AG09309 (cell line): Measurements from ENCODE around the gene CREB5.

Source experiments
- DNase-seq: peaks from one replicate; pipeline ENCODE4 v3.0.0-alpha.2; 2010; ENCODE audit warnings: low read depth
- H3K4me3 ChIP-seq: 2 replicates; pipeline ENCODE4 v1.5.1; 2011; ENCODE audit warnings: mild to moderate bottlenecking, low read depth, low read length, moderate library complexity; ENCODE audit not compliant: control insufficient read depth
- CTCF ChIP-seq: IDR thresholded peaks from 2 replicates; pipeline ENCODE4 v1.5.1; 2011; ENCODE audit warnings: mild to moderate bottlenecking, low read depth, low read length, inconsistent platforms; ENCODE audit not compliant: insufficient read depth, control insufficient read depth; ENCODE audit errors: missing control alignments

CREB5 gene

GRCh38 chr7:28405662-28406061, 6.7 kb upstream of the CREB5 start:
- peak; percentile 94 for DNase-seq
- no peak for TF ChIP-seq CTCF
- no peak overlapping the region for H3K4me3 ChIP-seq

GRCh38 chr7:28406192-28406591, 6.1 kb upstream of the CREB5 start:
- DNase-seq: no peak
- no peak for TF ChIP-seq CTCF
- no peak overlapping the region for H3K4me3 ChIP-seq

- H3K4me3 ChIP-seq: no peak overlapping the region
- peak; percentile 61 for DNase-seq
- TF ChIP-seq CTCF: no peak
Observed at GRCh38 chr7:28407651-28408050, 4.7 kb upstream of the CREB5 start.

- no peak overlapping the region for H3K4me3 ChIP-seq
- no peak for TF ChIP-seq CTCF
- DNase-seq: no peak
Observed at GRCh38 chr7:28408105-28408959, 4.0 kb upstream of the CREB5 start.

- DNase-seq: peak; percentile 84
- TF ChIP-seq CTCF: no peak
- peak overlapping the region; percentile 45 for H3K4me3 ChIP-seq
Observed at GRCh38 chr7:28408960-28409715, 3.2 kb upstream of the CREB5 start.

GRCh38 chr7:28409716-28410627, 2.3 kb upstream of the CREB5 start:
- DNase-seq: no peak
- H3K4me3 ChIP-seq: peak overlapping the region; percentile 45
- no peak for TF ChIP-seq CTCF
